Germinal center (tissue), 1 donor: ENCODE data around the gene CTIF.

Source experiments
- DNase-seq: peaks from one replicate; pipeline ENCODE4 v3.0.0; 2012; ENCODE audit warnings: mixed read lengths, low spot score

CTIF gene

DNA sequence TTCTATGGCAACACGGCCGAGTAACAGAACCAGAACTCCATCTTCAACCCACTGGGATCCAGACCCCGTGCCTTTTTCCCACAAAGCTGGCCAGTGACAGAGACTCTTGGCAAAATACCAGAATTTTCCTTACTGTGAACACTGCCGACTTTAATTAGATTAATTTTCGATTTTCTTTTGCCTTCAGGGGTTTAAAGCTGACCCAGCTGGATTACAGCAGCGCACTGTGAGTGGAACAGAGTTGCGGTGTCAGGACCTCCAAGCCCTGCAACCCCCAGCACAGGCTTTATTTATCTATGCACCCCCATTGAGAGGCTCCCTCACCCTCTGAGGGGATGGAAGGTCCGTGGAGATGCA lies 36.4 kb downstream of the CTIF start:
- DNase-seq, result no peak

- DNase-seq, result no peak
These were observed 37.0 kb downstream of the CTIF start for GRCh38 chr18:48575658-48576456.

DNA sequence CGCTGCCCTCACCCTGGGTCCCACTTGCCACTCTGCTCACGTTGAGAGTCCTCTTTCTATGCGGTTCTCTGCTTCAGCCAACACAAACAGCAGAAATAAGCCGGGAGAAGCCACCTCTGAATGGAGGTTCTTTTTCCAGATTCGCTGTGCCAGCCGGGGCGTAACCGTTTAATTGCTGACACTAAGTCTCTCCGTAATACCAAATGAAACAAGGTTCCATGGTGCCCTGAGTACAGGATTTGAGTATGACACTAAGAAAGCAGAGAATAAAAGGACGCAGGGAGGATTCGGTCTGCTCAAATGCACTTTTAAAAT lies 37.6 kb downstream of the CTIF start:
- no peak for DNase-seq

GRCh38 chr18:48577478-48578190 lies 38.8 kb downstream of the CTIF start:
- DNase-seq, result no peak

DNA sequence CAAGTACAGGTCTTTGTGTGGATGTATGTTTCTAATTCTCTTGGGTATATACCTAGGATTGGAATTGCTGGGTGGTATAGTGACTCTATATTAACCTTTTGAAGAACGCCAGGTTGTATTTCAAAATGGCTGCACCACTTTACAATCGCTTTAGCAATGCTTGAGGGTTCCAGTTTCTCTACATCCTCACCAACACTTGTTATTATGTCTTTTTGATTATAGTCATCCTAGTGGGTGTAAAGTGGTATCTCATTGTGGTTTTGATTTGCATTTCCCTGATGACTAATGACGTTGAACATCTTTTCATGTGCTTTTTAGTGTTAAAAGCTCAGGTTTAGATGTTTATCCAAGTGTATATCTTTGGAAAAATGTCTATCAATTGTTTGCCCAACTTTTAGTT lies 39.5 kb downstream of the CTIF start:
- DNase-seq, result no peak

GRCh38 chr18:48580066-48580465 lies 41.2 kb downstream of the CTIF start:
- no peak for DNase-seq

- DNase-seq, result no peak
These were observed 42.0 kb downstream of the CTIF start for GRCh38 chr18:48580782-48581181.

- no peak for DNase-seq
These were observed 42.4 kb downstream of the CTIF start for GRCh38 chr18:48581206-48581605.

DNA sequence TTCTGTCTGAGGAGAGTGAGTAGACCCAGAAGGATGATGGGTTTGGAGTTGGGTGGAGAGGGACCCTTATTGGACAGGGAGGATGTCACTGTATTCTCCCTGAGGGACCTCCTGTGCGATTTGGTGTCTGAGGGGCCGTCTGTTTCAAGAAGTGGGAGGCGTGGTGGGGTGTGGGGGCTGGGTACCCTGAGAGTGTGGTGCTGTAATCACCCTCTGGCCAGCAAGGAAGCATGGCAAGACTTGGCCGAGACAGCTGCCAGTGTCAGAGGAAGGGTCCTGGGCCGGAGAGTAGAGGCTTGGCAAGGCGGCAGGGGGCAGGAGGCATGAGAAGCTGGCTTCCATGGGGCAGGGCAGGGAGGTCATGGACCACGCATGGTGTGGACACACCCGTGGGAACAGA lies 43.1 kb downstream of the CTIF start:
- no peak for DNase-seq

DNA sequence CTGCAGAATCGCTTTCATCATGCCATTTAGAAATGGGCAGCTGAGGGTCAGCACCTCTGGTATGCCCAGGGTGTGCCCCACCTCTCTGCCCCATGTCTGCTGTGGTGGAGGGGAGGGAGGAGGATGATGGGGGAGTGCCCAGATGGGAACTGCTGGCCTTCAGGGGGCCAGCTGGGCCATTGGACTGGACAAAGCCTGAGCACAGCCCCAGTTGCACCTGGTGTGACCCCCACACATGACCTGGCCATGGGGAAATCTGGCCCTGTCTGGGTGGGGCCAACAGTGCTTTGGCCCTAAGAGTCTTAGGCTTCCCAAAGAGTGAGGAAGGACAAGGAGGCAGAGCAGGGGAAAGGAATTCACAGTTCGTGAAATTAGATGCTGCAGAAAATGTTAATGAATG lies 44.1 kb downstream of the CTIF start:
- DNase-seq, result no peak

- no peak for DNase-seq
These were observed 44.7 kb downstream of the CTIF start for GRCh38 chr18:48583573-48583972.

DNA sequence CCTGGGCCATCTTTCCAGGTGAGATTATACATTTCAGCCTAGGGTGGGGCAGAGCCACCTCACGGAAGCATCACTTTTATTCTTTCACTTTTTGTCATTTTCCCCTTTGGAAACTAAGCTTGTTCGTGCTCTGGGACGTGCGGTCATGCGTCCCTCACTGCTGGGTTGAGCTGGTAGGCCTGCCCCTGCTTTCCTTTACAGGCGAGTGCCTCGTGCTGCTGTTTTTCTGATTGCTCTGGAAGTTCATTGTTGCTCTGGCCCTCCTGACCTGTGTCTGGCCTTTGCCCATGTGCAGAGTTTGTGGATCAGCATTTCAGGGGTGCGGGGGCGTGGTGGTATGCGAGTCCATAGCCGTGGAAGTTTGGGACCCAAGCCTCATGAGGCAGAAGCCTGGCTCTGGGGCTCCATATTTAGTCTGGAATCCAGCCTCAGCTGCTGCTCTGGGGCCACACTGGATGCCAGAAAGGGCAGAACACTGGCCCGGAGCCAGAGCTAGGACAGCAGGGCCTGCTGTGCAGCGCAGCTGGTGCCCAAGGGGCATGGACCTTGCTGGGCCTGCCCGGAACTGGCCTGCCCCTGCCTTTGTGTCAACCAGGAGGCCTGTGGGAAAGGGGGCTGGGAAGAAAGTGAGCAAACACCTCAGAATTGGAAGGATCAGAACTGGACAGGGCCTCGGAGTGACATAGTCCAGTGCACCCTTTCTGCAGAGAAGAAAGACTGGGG lies 51.1 kb downstream of the CTIF start:
- DNase-seq, result no peak

GRCh38 chr18:48590678-48591077 lies 51.8 kb downstream of the CTIF start:
- DNase-seq, result no peak

DNA sequence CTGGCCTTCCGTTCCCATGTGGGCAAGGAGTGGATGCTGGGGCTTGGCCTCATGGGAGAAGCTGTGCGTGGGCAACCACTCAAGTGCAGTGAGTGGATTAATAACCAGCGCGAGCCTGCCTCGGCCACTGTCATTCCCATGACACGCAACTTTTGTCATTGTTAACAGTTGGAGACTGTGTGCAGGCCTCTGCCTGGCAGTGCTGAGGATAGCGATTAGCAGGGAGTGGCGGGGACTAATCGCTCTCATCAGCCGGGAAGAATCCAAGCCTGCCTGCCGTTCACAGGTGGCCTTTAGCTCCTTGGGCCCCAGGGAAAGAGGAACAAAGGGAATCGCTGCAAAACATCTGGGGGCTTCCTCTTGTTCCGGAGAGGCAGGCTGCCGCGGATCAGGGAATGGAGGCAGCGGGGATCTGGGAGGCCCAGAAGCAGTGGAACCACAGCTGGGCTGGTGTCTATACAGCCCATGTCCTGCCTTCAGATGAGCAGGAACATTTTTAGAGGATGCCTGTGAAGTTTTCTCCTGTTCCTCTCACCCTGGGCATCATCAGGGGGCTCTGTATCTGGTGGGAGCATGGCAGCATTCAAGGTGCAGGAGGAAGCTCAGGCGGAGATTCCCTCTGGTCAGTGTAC lies 53.8 kb downstream of the CTIF start:
- DNase-seq, result no peak

GRCh38 chr18:48594471-48595094 lies 55.8 kb downstream of the CTIF start:
- DNase-seq, result no peak

GRCh38 chr18:48595703-48596218 lies 56.9 kb downstream of the CTIF start:
- no peak for DNase-seq

GRCh38 chr18:48597110-48597509 lies 58.3 kb downstream of the CTIF start:
- DNase-seq, result no peak

- DNase-seq, result no peak
These were observed 58.8 kb downstream of the CTIF start for GRCh38 chr18:48597671-48598070.

DNA sequence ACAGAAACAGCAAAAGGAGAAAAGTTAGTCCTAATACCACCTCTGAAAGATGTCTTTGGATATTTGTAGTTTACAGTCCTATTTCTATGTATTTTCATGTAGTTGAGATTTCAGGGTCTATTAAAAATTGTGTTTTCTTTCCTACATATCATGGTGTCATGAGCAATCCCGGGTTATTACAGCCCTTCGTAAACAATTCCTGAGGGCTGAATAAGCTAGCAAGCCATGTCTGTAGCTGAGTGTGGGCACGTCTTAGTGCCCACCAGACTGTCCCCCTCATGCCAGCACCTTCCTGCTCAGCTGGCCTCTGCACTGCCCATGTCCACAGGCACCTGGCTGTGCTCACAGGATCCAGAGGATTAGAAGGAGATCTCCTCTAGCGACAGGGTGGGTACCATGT lies 60.6 kb downstream of the CTIF start:
- DNase-seq, result no peak

- no peak for DNase-seq
These were observed 61.2 kb downstream of the CTIF start for GRCh38 chr18:48600046-48600445.

- no peak for DNase-seq
These were observed 61.7 kb downstream of the CTIF start for GRCh38 chr18:48600456-48601090.

DNA sequence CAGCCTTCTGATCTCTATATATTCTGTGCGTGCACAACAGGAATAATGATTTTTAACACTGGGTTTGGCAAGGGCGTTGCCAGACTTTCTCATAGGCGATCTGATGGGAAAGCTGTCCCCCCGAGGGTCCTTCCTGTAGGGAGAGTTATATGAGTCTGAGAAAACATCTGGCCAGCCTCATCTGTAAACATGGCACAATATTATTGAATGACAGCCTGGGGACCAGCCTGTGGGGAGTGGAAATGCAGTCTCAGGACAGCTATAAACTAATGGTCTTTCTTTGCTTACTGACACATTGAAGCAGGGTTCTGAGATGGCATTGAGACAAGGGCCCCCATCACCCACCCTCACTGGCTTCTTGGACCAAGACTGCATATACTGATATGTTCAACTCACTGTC lies 62.5 kb downstream of the CTIF start:
- no peak for DNase-seq
